Frontal cortex (tissue), 4 donors: ENCODE measurements around the gene SPINK1. TPM values are rescaled to one million over a fixed set of nuclear protein-coding genes. Genes with fewer than 3 reads are reported as not detected.
"Not testable (repeated sequence)": the region's sequence is repeated elsewhere in the genome, so short reads cannot be mapped to it uniquely, and the experiment has no call there.

Experiments
- DNase-seq, 2 donors: peaks; one replicate each; pipeline ENCODE4 v3.0.0; 2012; ENCODE audit warnings: low spot score in 2 of 2
- FAIRE-seq: peaks from 2 replicates; lab custom pipeline; 2012; peaks lifted over from hg19 to GRCh38; lab: Jason Lieb, UNC
- total RNA-seq: library from RNA; depleted of rRNA; stranded (reverse); fragments of >200 nt; gene quantifications from one replicate; pipeline ENCODE4 v1.2.3, GENCODE V29; 2014
- donor health status: control.
- donor health status: control.
- donor health status: control.

SPINK1 gene
- total RNA-seq = not detected

- DNase-seq = no peak
- no peak for FAIRE-seq
Measured at GRCh38 chr5:147831465-147831864, at the start of gene SPINK1. Gene SPINK1 (minus strand): TSS chr5:147831671. CDS start chr5:147831577, 94 bp downstream.

GRCh38 chr5:147880487-147880886 is 49.0 kb upstream of the SPINK1 start:
- no peak for DNase-seq
- no peak for FAIRE-seq

- DNase-seq (no peak), FAIRE-seq (no peak)
Measured at GRCh38 chr5:147879784-147880183, 48.3 kb upstream of the SPINK1 start.

- no peak for DNase-seq
- no peak for FAIRE-seq
Measured at GRCh38 chr5:147878066-147878759, 46.7 kb upstream of the SPINK1 start, which contains the start of gene SCGB3A2. Gene SCGB3A2 (plus strand): TSS chr5:147878711. CDS start chr5:147878804, 93 bp downstream.

GRCh38 chr5:147876626-147877025 is 45.2 kb upstream of the SPINK1 start:
- DNase-seq (no peak), FAIRE-seq (no peak)

GRCh38 chr5:147876141-147876540 is 44.7 kb upstream of the SPINK1 start:
- FAIRE-seq = no peak

GRCh38 chr5:147874910-147875367 is 43.5 kb upstream of the SPINK1 start:
- DNase-seq (no peak), FAIRE-seq (no peak)

More at GRCh38 chr5:147876141-147876540, 44.7 kb upstream of the SPINK1 start:
- DNase-seq = no peak

GRCh38 chr5:147874118-147874875 is 42.8 kb upstream of the SPINK1 start:
- not testable (repeated sequence) for FAIRE-seq

GRCh38 chr5:147872744-147873435 is 41.4 kb upstream of the SPINK1 start:
- not testable (repeated sequence) for DNase-seq, FAIRE-seq

More at GRCh38 chr5:147874118-147874875, 42.8 kb upstream of the SPINK1 start:
- DNase-seq = not testable (repeated sequence)

- FAIRE-seq = not testable (repeated sequence)
Measured at GRCh38 chr5:147871980-147872549, 40.6 kb upstream of the SPINK1 start.

GRCh38 chr5:147869892-147870291 is 38.4 kb upstream of the SPINK1 start:
- not testable (repeated sequence) for FAIRE-seq, DNase-seq

More at GRCh38 chr5:147871980-147872549, 40.6 kb upstream of the SPINK1 start:
- not testable (repeated sequence) for DNase-seq

GRCh38 chr5:147869112-147869511 is 37.6 kb upstream of the SPINK1 start:
- no peak for DNase-seq
- no peak for FAIRE-seq

- FAIRE-seq (no peak), DNase-seq (no peak)
Measured at GRCh38 chr5:147863454-147864158, 32.1 kb upstream of the SPINK1 start.

- FAIRE-seq (no peak), DNase-seq (no peak)
Measured at GRCh38 chr5:147860641-147861025, 29.2 kb upstream of the SPINK1 start.

GRCh38 chr5:147859962-147860640 is 28.6 kb upstream of the SPINK1 start:
- DNase-seq (no peak), FAIRE-seq (no peak)

GRCh38 chr5:147858565-147858964 is 27.1 kb upstream of the SPINK1 start:
- DNase-seq = no peak

GRCh38 chr5:147857302-147858129 is 26.0 kb upstream of the SPINK1 start:
- FAIRE-seq (peak; percentile 80), DNase-seq (peak; percentile 6 to 17)

More at GRCh38 chr5:147858565-147858964, 27.1 kb upstream of the SPINK1 start:
- no peak for FAIRE-seq

GRCh38 chr5:147856801-147857200 is 25.3 kb upstream of the SPINK1 start:
- DNase-seq (no peak), FAIRE-seq (no peak)
